ENCODE measurements around the gene SENP8.
A peak's percentile ranks its signal among the peaks of the same experiment; 100 is the strongest.
"Not testable (repeated sequence)": the region's sequence is repeated elsewhere in the genome, so short reads cannot be mapped to it uniquely, and the experiment has no call there.

SENP8 gene

DNA sequence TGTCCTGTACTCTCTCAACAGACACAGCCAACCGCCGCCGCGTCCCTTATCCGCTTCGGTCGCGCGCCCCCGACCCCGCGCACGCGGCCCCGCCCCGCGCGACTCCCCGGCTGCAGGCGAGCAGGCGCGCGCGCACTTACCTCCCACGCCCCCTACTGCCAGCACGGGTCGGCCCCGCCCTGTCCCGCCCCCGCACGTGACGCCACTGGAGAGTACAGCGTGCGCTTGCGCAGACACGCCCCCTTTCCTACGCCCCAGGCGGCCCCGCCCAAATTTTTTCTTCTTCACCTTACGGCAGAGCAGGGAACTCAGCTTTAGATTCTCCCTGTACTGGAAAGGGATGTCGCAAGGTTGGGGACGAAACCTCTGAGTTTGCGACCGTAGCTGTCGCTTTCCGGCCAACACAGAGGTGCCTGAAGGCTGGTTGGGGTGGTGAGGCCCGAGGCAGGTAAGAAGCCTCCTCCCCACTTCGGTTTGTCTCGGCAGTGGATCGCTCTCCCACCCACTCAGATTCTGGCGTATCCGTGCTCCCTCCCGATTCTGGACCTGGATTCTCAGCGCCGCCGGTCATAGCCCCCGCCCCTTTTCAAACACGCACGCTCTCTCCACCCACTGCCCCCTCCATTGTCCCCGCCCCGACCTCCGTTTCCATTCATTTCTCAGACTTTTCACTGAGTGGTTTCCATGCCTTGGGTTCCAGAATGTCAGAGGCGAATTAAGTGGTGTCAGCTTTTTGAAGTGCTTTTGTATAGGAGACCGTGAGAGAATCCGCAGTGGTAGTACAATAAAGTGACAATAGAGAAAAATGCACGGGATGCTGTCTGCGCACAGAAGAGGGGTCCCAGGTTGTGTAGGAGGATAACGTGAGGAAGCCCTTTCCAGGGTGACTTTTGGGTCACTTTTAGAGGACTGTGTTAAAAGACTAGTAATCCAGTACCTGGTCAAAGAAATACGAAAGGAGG, at the start of gene SENP8, which contains the start of gene MYO9A:
Gene SENP8, plus strand, starts transcription at position 387 of the 962 bp plus-strand sequence. CDS start 21,221 bp downstream, outside the sequence.
Gene MYO9A, minus strand, starts transcription at position 134 of the 962 bp plus-strand sequence. CDS start 71,587 bp downstream, outside the sequence.
- peak; percentile 86 to 99 for DNase-seq (ENCODE audit: low read depth in 1 of 2, low spot score in 1 of 2)
- in situ Hi-C loops (cut with HindIII; ENCODE audit: low pct_unique_long_range_greater_than_20kb, low sequenced_read_pairs), result no loop called here
- no peak for TF ChIP-seq JUND (IDR thresholded peaks at IDR 0.05; ENCODE audit: low read depth)

DNA sequence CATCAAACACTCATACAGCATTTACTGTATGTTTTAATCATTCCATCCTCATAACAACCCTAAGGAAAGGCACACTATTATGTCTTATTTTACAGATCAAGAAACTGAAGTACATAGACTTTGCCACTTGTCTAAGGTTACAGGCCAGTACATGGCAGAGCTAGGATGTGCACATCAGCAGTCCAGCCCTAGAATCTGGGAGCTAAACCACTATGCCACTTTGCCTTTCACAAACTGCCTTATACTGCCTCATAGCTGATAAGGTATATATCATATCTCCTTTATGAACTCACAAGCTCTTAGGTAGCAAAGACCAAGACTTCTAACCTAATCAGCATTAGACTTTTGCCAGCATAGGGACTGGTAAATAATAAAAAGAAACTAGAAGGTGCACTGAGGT, 49.3 kb upstream of the SENP8 start:
- in situ Hi-C loops (cut with HindIII; ENCODE audit: low pct_unique_long_range_greater_than_20kb, low sequenced_read_pairs), result no loop called here
- no peak for TF ChIP-seq JUND (IDR thresholded peaks at IDR 0.05; ENCODE audit: low read depth)
- no peak for DNase-seq (ENCODE audit: low read depth in 1 of 2, low spot score in 1 of 2)

DNA sequence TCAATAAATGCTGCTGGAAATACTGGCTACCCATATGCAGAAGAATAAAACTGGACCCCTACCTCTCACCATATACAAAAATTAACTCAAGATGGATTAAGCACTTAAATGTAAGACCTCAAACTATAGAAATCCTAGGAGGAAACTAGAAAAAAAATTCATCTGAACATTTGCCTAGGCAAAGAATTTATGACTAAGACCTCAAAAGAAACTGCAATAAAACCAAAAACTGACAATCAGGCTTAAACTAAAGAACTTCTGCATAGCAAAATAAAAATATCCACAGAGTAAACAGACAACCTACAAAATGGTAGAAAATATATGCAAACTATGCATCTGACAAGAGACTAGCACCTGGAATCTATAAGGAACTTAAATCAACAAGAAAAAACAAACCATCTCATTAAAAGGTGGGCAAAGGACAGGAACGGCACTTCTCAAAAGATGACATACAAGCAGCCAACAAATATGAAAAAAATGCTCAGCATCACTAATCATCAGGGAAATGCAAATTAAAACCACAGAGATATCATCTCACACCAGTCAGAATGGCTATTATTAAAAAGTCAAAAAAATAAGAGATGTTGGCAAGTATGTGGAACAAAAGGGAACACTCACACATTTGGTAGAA, 47.3 kb upstream of the SENP8 start:
- in situ Hi-C loops (cut with HindIII; ENCODE audit: low pct_unique_long_range_greater_than_20kb, low sequenced_read_pairs), result no loop called here
- no peak for TF ChIP-seq JUND (IDR thresholded peaks at IDR 0.05; ENCODE audit: low read depth)
- DNase-seq (ENCODE audit: low read depth in 1 of 2, low spot score in 1 of 2), result no peak

DNA sequence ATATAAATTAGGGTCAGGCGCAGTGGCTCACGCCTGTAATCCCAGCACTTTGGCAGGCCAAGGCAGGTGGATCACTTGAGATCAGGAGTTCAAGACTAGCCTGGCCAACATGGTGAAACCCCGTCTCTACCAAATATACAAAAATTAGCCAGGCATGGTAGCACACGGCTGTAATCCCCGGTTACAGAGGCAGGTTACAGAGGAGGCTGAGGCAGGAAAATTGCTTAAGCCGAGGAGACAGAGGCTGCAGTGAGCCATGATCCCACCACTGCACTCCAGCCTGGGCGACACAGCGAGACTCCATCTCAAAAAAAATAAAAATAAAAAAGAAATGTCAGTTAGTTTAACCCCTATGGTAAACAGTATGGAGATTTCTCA, 46.8 kb upstream of the SENP8 start:
- DNase-seq (ENCODE audit: low read depth in 1 of 2, low spot score in 1 of 2); in situ Hi-C loops (cut with HindIII; ENCODE audit: low pct_unique_long_range_greater_than_20kb, low sequenced_read_pairs): not testable (repeated sequence)

- TF ChIP-seq JUND (IDR thresholded peaks at IDR 0.05; ENCODE audit: low read depth), result no peak
- in situ Hi-C loops (cut with HindIII; ENCODE audit: low pct_unique_long_range_greater_than_20kb, low sequenced_read_pairs), result no loop called here
- no peak for DNase-seq (ENCODE audit: low read depth in 1 of 2, low spot score in 1 of 2)
Measured at GRCh38 chr15:72074335-72075060, 43.7 kb upstream of the SENP8 start.

GRCh38 chr15:72077950-72078349, 40.3 kb upstream of the SENP8 start:
- TF ChIP-seq JUND (IDR thresholded peaks at IDR 0.05; ENCODE audit: low read depth), result no peak
- in situ Hi-C loops (cut with HindIII; ENCODE audit: low pct_unique_long_range_greater_than_20kb, low sequenced_read_pairs), result no loop called here
- no peak for DNase-seq (ENCODE audit: low read depth in 1 of 2, low spot score in 1 of 2)

DNA sequence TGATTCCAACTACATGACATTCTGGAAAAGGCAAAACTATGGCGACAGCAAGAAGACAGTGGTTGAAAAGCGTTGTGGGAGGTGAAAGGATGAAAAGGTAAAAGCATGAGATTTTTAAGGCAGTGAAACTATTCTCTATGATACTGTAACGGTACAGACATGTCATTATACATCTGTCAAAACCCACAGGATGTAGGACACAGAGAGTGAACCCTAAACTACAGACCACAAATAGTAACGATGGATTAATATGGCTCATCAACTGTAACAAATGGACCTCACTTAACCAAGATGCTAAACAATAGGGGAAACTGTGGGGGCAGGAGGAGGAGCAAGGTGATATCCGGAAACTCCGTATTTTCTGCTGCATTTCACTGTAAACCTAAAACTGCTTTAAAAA, 39.3 kb upstream of the SENP8 start:
- in situ Hi-C loops (cut with HindIII; ENCODE audit: low pct_unique_long_range_greater_than_20kb, low sequenced_read_pairs), result no loop called here
- no peak for DNase-seq (ENCODE audit: low read depth in 1 of 2, low spot score in 1 of 2)
- TF ChIP-seq JUND (IDR thresholded peaks at IDR 0.05; ENCODE audit: low read depth), result no peak

GRCh38 chr15:72082176-72082575, 36.0 kb upstream of the SENP8 start:
- no peak for DNase-seq (ENCODE audit: low read depth in 1 of 2, low spot score in 1 of 2)
- TF ChIP-seq JUND (IDR thresholded peaks at IDR 0.05; ENCODE audit: low read depth), result no peak
- in situ Hi-C loops (cut with HindIII; ENCODE audit: low pct_unique_long_range_greater_than_20kb, low sequenced_read_pairs), result no loop called here

DNA sequence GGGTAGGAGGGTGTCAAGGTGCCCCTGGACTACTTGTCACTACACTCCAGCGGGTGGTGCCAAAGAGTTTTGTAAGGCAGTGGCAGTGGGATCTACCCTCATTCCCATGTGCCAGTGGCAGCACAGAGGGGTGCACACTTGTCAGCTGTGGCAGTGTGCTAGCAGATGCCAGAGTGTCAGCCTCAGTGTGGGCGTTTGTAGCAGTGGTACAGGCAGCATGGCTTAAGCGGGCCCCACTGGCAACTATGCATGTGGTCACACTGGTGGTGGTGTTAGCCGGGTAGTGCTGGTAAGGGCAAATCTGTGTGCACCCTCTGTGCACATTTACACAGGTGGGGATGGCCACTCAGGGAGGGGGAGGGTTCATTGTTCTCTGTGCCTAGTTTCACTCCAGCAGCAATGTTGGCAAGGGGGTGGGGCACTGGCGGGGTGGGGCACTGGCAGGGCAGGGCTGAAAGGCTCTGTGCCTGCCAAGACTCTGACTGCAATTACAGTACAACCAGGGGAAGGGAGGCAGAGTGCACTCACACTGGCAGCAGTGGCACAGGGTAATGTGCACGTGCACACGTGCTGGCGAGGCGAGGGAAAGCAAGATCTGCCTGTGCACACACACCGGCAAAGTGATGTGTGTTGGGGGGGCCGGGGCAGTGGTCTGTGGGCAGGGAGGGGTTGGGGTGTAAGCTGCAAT, 32.0 kb upstream of the SENP8 start:
- DNase-seq (ENCODE audit: low read depth in 1 of 2, low spot score in 1 of 2), result no peak
- no peak for TF ChIP-seq JUND (IDR thresholded peaks at IDR 0.05; ENCODE audit: low read depth)
- in situ Hi-C loops (cut with HindIII; ENCODE audit: low pct_unique_long_range_greater_than_20kb, low sequenced_read_pairs), result no loop called here

- no peak for DNase-seq (ENCODE audit: low read depth in 1 of 2, low spot score in 1 of 2)
- in situ Hi-C loops (cut with HindIII; ENCODE audit: low pct_unique_long_range_greater_than_20kb, low sequenced_read_pairs), result no loop called here
- TF ChIP-seq JUND (IDR thresholded peaks at IDR 0.05; ENCODE audit: low read depth), result no peak
Measured at GRCh38 chr15:72086920-72087648, 31.1 kb upstream of the SENP8 start.

DNA sequence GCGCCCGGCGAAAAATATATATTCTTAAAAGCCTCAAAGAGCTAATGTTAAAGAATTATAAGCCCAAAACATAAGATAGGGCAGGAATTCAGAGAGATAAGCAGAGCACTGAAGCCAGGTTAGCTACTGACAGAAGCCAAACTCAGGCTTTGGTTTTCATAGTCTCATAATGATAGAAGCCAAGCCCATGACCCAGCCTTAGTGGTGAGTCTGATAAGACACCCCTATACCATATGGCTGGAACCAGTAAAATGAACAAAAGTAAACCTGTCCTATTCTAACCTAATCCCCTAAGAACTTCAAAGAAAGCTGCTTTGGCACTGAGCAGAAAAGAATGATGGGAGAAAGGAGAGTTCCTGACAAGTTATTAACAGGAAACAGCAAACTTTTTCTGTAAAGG, 26.2 kb upstream of the SENP8 start:
- no peak for TF ChIP-seq JUND (IDR thresholded peaks at IDR 0.05; ENCODE audit: low read depth)
- in situ Hi-C loops (cut with HindIII; ENCODE audit: low pct_unique_long_range_greater_than_20kb, low sequenced_read_pairs), result no loop called here
- no peak for DNase-seq (ENCODE audit: low read depth in 1 of 2, low spot score in 1 of 2)

DNA sequence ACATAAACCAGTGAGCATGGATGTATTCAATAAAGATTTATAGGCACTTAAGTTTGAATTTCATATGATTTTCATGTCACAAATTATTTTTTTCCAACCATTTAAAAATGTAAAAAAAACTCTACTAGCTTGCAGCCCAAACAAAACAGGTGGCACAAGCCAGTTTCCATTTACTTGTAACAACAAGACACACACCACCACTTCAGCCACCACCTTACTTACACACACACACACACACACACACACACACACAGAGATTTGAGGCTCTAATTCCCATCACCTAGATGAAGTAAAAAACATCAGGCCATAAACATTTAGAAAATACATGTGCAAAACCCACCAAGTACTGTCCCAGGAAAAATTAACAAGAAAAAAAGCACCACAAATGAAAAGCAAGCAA, 25.5 kb upstream of the SENP8 start:
- TF ChIP-seq JUND (IDR thresholded peaks at IDR 0.05; ENCODE audit: low read depth), result no peak
- no peak for DNase-seq (ENCODE audit: low read depth in 1 of 2, low spot score in 1 of 2)
- in situ Hi-C loops (cut with HindIII; ENCODE audit: low pct_unique_long_range_greater_than_20kb, low sequenced_read_pairs), result no loop called here
